Thyroid gland (tissue), 4 donors: ENCODE data around the gene TNFSF9.

Experiments
- CTCF ChIP-seq, 6 experiments: fragments of 200-600 bp in 3 of 6; fragments of 450-650 bp in 3 of 6; sonication (generic) in 3 of 6; IDR thresholded peaks; one replicate each; pipeline ENCODE4 v1.5.1; 2016 to 2019; ENCODE audit warnings: antibody characterized with exemption in 6 of 6, mild to moderate bottlenecking in 2 of 6, inconsistent platforms in 1 of 6, moderate library complexity in 1 of 6
- POLR2A ChIP-seq, 2 donors: fragments of 450-650 bp; IDR thresholded peaks; one replicate each; pipeline ENCODE4 v1.6.1; 2017; ENCODE audit warnings: antibody characterized with exemption in 2 of 2, mild to moderate bottlenecking in 2 of 2, moderate library complexity in 1 of 2

DNA sequence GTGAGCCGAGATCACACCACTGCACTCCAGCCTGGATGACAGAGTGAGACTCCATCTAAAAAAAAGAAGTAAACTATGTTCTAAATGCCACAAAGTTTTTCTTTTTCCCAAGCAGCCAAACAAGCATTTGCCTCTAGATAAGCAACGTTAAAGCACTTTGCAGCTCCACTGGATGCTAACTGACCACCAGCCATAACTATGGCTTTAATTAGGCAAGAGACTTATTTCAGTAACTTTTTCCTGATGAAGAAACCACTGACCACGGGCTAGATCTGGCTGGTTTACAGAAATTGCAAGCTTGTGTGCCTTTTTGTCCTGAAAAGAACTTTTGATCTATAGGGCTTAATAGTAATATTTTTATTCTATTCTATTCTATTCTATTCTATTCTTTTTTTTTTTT, 38.0 kb downstream of the TNFSF9 start:
- TF ChIP-seq CTCF (IDR thresholded peaks at IDR 0.05) = no peak
- TF ChIP-seq POLR2A (IDR thresholded peaks at IDR 0.05) = no peak
